DMS 273 (cell line): ENCODE measurements around the gene ALOX12B.

ENCODE experiments used
- DNase-seq: peaks from one replicate; lab custom pipeline; 2025; ENCODE audit not compliant: unreplicated experiment; lab: John Stamatoyannopoulos, UW

Gene ALOX12B

GRCh38 chr17:8087075-8087951 lies at the start of gene ALOX12B:
ALOX12B (minus strand) TSS chr17:8087716; CDS start chr17:8087442, 274 bp downstream.
- DNase-seq = no peak

GRCh38 chr17:8133941-8134340 lies 46.4 kb upstream of the ALOX12B start:
- no peak for DNase-seq

- DNase-seq = no peak
Observed at GRCh38 chr17:8133399-8133798, 45.9 kb upstream of the ALOX12B start.

GRCh38 chr17:8131844-8132441 lies 44.4 kb upstream of the ALOX12B start:
- no peak for DNase-seq

DNA sequence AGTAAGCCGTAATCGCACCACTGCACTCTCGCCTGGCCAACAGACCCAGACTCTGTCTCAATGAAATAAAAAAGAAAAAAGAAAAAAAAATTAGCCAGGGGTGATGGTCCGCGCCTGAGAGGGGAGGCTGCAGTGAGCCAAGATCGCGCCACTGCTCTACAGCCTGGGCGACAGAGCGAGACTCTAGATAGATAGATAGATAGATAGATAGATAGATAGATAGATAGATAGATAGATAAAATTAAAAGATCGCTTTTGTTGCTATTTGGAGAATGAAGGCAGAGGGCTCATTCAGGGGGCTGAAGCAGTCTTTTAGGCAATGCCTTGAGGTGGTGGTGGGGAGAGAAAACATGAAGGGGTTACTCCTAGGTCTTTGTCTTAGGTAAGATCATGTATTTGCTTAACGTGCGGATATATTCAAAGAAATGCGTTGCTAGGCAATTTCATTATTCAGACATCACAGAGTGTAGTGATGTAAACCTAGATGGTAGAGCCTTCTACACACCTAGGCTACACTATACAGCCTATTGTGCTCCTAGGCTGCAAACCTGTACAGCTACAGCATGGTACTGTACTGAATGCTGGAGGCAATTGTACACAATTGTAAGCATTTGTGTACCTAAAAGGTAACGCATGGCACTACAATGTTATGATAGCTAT lies 40.7 kb upstream of the ALOX12B start:
- DNase-seq = no peak

GRCh38 chr17:8126491-8127066 lies 39.1 kb upstream of the ALOX12B start:
- peak; percentile 77 for DNase-seq

- DNase-seq = peak; percentile 61
Observed at GRCh38 chr17:8125947-8126490, 38.5 kb upstream of the ALOX12B start.

DNA sequence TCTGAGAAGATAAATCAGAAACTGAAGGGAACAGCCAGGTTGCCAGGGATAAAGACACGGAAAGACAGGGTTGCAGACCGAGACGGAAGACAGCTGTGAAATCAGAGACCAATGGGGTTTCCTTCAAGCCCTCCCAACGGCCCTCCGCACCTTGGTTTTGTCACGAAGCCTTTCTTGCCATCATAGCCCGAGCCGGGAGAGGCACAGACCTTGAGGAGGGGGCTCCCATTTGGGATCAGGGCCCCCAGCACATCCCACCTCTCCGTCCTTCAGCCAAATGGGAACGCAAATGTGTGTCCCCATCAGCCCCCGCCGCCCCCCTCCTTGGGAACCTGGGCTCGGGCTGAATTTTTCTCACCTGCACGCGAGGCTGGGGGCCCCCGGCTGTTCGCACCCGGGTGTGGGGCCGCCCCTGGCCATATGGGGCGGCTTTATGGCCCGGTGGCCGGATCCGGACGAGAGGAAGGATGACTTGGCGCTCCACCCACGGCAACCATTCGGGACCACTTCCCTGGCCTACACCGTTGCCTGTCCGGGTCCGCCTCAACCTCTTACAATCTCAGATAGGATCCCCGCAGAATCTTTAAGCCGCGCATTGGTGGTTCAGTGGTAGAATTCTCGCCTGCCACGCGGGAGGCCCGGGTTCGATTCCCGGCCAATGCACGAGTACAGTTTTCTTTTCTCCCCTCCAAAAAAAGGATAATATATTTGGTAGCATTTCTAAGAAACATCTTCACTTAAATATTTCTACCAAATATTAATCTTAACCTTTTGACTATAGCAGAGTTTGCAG lies 37.8 kb upstream of the ALOX12B start:
- peak; percentile 84 for DNase-seq

GRCh38 chr17:8124350-8125153 lies 37.0 kb upstream of the ALOX12B start:
- DNase-seq = peak; percentile 58

GRCh38 chr17:8123695-8124349 lies 36.3 kb upstream of the ALOX12B start, which contains the start of gene HES7:
HES7 (minus strand) TSS chr17:8124106; CDS start chr17:8124084, 22 bp downstream.
- peak; percentile 63 for DNase-seq

DNA sequence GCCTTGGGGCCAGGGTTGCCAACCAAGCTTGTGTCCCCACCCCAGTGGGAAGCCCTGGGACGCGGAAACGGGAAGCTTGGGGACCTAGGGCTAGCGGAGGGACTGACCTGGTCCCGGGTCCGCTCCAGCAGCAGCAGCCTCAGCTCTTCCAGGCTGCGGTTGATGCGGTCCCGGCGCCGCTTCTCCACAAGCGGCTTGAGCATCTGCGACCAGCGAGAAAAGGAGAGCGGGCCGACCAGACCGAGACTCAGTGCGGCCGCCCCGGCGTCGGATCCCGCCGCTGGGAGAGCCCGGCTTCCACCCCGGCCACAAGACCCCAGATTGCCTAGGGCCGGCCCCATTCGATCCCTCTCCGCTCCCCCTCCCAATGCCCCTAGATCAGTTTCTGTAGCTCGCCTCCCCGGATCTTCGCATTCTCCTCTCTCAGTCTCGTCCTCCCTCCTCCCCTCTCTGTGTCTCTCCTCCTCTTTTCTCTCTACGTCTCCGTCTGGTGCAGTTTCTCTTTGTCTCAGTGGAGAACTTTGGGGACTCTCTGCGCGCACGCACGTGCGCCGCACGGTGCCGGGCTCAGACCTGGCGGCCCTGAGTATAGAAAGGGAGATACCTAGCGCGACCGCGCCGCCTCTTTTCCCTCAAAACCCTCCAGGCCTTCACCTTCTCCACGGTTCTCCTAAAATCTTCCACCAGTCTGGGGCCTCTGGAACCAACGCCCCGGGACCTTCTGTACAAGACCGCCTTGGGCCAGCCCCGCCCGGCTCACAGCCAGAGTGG lies 35.6 kb upstream of the ALOX12B start:
- DNase-seq = peak; percentile 67

DNA sequence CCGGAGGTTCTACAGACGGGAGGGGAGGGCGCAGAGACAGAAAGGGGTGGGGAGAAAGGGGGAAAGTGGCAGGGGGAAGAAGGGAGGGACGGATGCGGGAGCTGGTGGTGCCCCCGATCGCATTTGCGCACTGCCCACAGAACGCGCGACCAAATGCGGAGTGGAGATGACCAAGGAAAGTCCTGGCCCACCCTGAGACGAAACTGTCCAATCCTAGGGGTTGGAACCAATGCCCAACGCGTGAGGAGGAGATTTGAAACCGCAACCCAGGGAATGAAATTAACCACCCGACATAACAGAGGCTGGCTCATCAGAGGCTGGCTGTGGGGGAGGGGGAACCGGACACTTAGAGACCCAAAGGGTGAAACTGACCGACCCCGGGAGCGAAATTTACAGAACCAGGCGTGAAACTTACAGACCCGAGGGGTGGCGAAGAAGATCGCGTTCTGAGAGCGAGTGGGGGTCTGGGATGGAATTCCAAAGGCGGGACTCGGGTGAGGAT lies 35.0 kb upstream of the ALOX12B start:
- peak; percentile 59 for DNase-seq

GRCh38 chr17:8121681-8122421 lies 34.3 kb upstream of the ALOX12B start:
- DNase-seq = peak; percentile 83

GRCh38 chr17:8121407-8121680 lies 33.8 kb upstream of the ALOX12B start:
- no peak for DNase-seq

- DNase-seq = peak; percentile 87
Observed at GRCh38 chr17:8120520-8121406, 33.2 kb upstream of the ALOX12B start.
